HEK293 (cell line): ENCODE data around the gene CLTC.
A peak's percentile ranks its signal among the peaks of the same experiment; 100 is the strongest.

Source experiments
- GLIS2 ChIP-seq: fragments of 450-650 bp; formaldehyde crosslinking; IDR thresholded peaks from 2 replicates; pipeline ENCODE4 v1.5.1; 2016; ENCODE audit warnings: missing biosample characterization, missing genetic modification characterization
- OVOL3 ChIP-seq: fragments of 450-650 bp; formaldehyde crosslinking; IDR thresholded peaks from 2 replicates; pipeline ENCODE4 v1.5.1; 2016; ENCODE audit warnings: missing biosample characterization, missing genetic modification characterization
- REPIN1 ChIP-seq: fragments of 450-650 bp; formaldehyde crosslinking; IDR thresholded peaks from 2 replicates; pipeline ENCODE4 v1.5.1; 2017; ENCODE audit warnings: missing biosample characterization, missing genetic modification characterization, low read depth
- SCRT2 ChIP-seq: fragments of 450-650 bp; formaldehyde crosslinking; IDR thresholded peaks from 2 replicates; pipeline ENCODE4 v1.5.1; 2016; ENCODE audit warnings: missing biosample characterization, missing genetic modification characterization
- SP3 ChIP-seq: fragments of 450-650 bp; formaldehyde crosslinking; IDR thresholded peaks from 2 replicates; pipeline ENCODE4 v1.5.1; 2016; ENCODE audit warnings: missing biosample characterization, missing genetic modification characterization
- ZBTB21 ChIP-seq: fragments of 450-650 bp; formaldehyde crosslinking; IDR thresholded peaks from 2 replicates; pipeline ENCODE4 v1.5.1; 2017; ENCODE audit warnings: missing biosample characterization, missing genetic modification characterization
- ZFP69B ChIP-seq: fragments of 450-650 bp; formaldehyde crosslinking; IDR thresholded peaks from 2 replicates; pipeline ENCODE4 v1.5.1; 2016; ENCODE audit warnings: missing biosample characterization, missing genetic modification characterization
- ZNF23 ChIP-seq: fragments of 450-650 bp; formaldehyde crosslinking; IDR thresholded peaks from 2 replicates; pipeline ENCODE4 v1.5.1; 2016; ENCODE audit warnings: missing biosample characterization, missing genetic modification characterization, borderline replicate concordance
- ZNF324 ChIP-seq: fragments of 450-650 bp; formaldehyde crosslinking; IDR thresholded peaks from 2 replicates; pipeline ENCODE4 v1.5.1; 2016; ENCODE audit warnings: missing biosample characterization, missing genetic modification characterization
- ZNF335 ChIP-seq: fragments of 450-650 bp; formaldehyde crosslinking; conservative IDR thresholded peaks from 2 replicates; pipeline ENCODE4 v1.5.1; 2016; ENCODE audit warnings: missing biosample characterization, missing genetic modification characterization
- ZNF350 ChIP-seq: fragments of 450-650 bp; formaldehyde crosslinking; IDR thresholded peaks from 2 replicates; pipeline ENCODE4 v1.5.0; 2017; ENCODE audit warnings: missing biosample characterization, mild to moderate bottlenecking, missing genetic modification characterization
- ZNF585B ChIP-seq: fragments of 450-650 bp; formaldehyde crosslinking; IDR thresholded peaks from 2 replicates; pipeline ENCODE4 v1.5.1; 2016; ENCODE audit warnings: missing biosample characterization, missing genetic modification characterization
- ZNF658 ChIP-seq: fragments of 450-650 bp; formaldehyde crosslinking; IDR thresholded peaks from 2 replicates; pipeline ENCODE4; 2016; ENCODE audit warnings: missing biosample characterization, missing genetic modification characterization
- ZNF670 ChIP-seq: fragments of 450-650 bp; formaldehyde crosslinking; IDR thresholded peaks from 2 replicates; pipeline ENCODE4 v1.5.1; 2016; ENCODE audit warnings: missing biosample characterization, missing genetic modification characterization, low read depth
- ZNF792 ChIP-seq: fragments of 450-650 bp; formaldehyde crosslinking; IDR thresholded peaks from 2 replicates; pipeline ENCODE4 v1.5.1; 2016; ENCODE audit warnings: missing biosample characterization, missing genetic modification characterization
- ZNF843 ChIP-seq: fragments of 450-650 bp; formaldehyde crosslinking; IDR thresholded peaks from 2 replicates; pipeline ENCODE4 v1.5.1; 2016; ENCODE audit warnings: missing biosample characterization, missing genetic modification characterization
- ZSCAN23 ChIP-seq: fragments of 450-650 bp; formaldehyde crosslinking; IDR thresholded peaks from 2 replicates; pipeline ENCODE4 v1.5.1; 2016; ENCODE audit warnings: missing biosample characterization, missing genetic modification characterization
- TF ChIP-seq, protein P1 (sequence below): fragments of 450-650 bp; formaldehyde crosslinking; IDR thresholded peaks from 2 replicates; pipeline ENCODE4 v1.5.1; 2016; ENCODE audit warnings: missing biosample characterization, missing genetic modification characterization
- TF ChIP-seq, protein P2 (sequence below): fragments of 450-650 bp; formaldehyde crosslinking; IDR thresholded peaks from 2 replicates; pipeline ENCODE4 v1.5.1; 2016; ENCODE audit warnings: missing biosample characterization, missing genetic modification characterization
- TF ChIP-seq, protein P3 (sequence below): fragments of 450-650 bp; formaldehyde crosslinking; IDR thresholded peaks from 2 replicates; pipeline ENCODE4 v1.5.1; 2016; ENCODE audit warnings: missing biosample characterization, missing genetic modification characterization
- TF ChIP-seq, protein P4 (sequence below): fragments of 450-650 bp; formaldehyde crosslinking; IDR thresholded peaks from 2 replicates; pipeline ENCODE4 v1.5.1; 2017; ENCODE audit warnings: missing biosample characterization, missing genetic modification characterization
- TF ChIP-seq, protein P5 (sequence below): fragments of 450-650 bp; formaldehyde crosslinking; conservative IDR thresholded peaks from 2 replicates; pipeline ENCODE4 v1.5.1; 2016; ENCODE audit warnings: low read depth, missing biosample characterization, missing genetic modification characterization
- TF ChIP-seq, protein P6 (sequence below): fragments of 450-650 bp; formaldehyde crosslinking; IDR thresholded peaks from 2 replicates; pipeline ENCODE4 v1.5.1; 2017; ENCODE audit warnings: missing biosample characterization, mild to moderate bottlenecking, missing genetic modification characterization, moderate library complexity
- TF ChIP-seq, protein P7 (sequence below): fragments of 450-650 bp; formaldehyde crosslinking; optimal IDR thresholded peaks from 2 replicates; pipeline ENCODE3; 2016; ENCODE audit warnings: missing biosample characterization, mild to moderate bottlenecking, missing genetic modification characterization

Gene CLTC

DNA sequence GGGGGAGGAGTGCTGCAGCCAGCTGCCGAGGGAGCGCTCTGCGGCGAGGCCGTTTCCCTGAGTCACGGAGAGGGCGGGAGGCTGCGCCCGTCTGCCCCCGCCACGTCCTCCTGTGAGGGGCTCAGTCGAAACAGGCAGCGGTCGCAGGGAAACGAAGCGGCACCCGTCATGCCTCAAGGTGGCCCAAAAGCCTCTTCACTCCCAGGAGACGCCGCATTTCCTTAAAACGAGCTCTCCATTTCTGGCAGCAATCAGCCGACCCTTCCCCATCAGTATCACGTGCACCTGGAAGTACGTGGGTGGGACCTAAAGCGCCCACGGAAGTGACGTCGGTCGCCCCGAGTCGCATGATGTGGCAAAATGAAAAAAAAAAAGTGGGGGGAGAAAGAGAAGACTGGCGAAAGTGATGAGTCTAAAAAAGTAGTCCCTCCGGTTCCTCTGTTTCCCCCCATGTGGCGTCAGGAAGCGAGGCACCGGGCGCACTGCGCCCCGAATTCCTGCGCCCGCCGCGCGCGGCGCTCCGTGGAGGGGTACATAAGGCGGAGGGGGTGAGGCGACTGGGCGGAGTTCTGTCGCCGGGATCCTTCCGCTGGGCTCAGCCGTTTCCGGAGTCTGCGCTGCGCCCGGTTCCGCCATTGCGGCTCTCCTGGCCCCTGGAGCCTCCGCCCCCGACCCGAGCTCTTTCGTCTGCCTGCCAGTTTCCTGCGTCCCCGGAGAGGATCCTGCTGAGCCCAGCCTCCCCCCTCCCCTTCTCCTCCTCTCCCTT, at the start of gene CLTC (continued):
- TF ChIP-seq, protein P1, sequence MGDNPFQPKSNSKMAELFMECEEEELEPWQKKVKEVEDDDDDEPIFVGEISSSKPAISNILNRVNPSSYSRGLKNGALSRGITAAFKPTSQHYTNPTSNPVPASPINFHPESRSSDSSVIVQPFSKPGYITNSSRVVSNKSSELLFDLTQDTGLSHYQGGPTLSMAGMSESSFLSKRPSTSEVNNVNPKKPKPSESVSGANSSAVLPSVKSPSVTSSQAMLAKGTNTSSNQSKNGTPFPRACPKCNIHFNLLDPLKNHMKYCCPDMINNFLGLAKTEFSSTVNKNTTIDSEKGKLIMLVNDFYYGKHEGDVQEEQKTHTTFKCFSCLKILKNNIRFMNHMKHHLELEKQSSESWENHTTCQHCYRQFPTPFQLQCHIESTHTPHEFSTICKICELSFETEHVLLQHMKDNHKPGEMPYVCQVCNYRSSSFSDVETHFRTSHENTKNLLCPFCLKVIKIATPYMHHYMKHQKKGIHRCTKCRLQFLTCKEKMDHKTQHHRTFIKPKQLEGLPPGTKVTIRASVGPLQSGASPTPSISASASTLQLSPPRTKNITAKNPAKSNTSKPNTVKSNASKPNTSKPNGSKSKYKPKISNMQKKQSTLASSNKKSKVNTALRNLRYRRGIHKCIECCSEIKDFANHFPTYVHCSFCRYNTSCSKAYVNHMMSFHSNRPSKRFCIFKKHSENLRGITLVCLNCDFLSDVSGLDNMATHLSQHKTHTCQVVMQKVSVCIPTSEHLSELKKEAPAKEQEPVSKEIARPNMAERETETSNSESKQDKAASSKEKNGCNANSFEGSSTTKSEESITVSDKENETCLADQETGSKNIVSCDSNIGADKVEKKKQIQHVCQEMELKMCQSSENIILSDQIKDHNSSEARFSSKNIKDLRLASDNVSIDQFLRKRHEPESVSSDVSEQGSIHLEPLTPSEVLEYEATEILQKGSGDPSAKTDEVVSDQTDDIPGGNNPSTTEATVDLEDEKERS (tag by site-specific recombination), result peak; percentile 74; the same call in 1 of the 2 replicates
- TF ChIP-seq, protein P2, sequence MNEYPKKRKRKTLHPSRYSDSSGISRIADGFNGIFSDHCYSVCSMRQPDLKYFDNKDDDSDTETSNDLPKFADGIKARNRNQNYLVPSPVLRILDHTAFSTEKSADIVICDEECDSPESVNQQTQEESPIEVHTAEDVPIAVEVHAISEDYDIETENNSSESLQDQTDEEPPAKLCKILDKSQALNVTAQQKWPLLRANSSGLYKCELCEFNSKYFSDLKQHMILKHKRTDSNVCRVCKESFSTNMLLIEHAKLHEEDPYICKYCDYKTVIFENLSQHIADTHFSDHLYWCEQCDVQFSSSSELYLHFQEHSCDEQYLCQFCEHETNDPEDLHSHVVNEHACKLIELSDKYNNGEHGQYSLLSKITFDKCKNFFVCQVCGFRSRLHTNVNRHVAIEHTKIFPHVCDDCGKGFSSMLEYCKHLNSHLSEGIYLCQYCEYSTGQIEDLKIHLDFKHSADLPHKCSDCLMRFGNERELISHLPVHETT (tag by site-specific recombination), result peak; percentile 99
- TF ChIP-seq, protein P3, sequence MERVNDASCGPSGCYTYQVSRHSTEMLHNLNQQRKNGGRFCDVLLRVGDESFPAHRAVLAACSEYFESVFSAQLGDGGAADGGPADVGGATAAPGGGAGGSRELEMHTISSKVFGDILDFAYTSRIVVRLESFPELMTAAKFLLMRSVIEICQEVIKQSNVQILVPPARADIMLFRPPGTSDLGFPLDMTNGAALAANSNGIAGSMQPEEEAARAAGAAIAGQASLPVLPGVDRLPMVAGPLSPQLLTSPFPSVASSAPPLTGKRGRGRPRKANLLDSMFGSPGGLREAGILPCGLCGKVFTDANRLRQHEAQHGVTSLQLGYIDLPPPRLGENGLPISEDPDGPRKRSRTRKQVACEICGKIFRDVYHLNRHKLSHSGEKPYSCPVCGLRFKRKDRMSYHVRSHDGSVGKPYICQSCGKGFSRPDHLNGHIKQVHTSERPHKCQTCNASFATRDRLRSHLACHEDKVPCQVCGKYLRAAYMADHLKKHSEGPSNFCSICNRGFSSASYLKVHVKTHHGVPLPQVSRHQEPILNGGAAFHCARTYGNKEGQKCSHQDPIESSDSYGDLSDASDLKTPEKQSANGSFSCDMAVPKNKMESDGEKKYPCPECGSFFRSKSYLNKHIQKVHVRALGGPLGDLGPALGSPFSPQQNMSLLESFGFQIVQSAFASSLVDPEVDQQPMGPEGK, result peak; percentile 99
- TF ChIP-seq ZNF335 (tag by site-specific recombination) (peak; percentile 100), ZSCAN23 (tag by site-specific recombination) (peak; percentile 97), ZNF792 (tag by site-specific recombination) (no peak), GLIS2 (peak; percentile 93), SCRT2 (tag by site-specific recombination) (peak; percentile 47; the same call in 1 of the 2 replicates), ZNF324 (peak; percentile 100), ZNF843 (tag by site-specific recombination) (peak; percentile 88), ZNF670 (no peak), ZNF658 (no peak; the same call in 1 of the 2 replicates), REPIN1 (tag by site-specific recombination) (0 out of 2 replicates have a peak, but pooled peaks have one; percentile 33), ZFP69B (tag by site-specific recombination) (peak; percentile 92), OVOL3 (tag by site-specific recombination) (peak; percentile 87), ZNF585B (tag by site-specific recombination) (peak; percentile 4; the same call in 1 of the 2 replicates), SP3 (tag by site-specific recombination) (peak; percentile 100), ZNF350 (no peak; the same call in 1 of the 2 replicates), ZNF23 (tag by site-specific recombination) (peak; percentile 59; the same call in 1 of the 2 replicates), ZBTB21 (peak; percentile 96)
- TF ChIP-seq, protein P4, sequence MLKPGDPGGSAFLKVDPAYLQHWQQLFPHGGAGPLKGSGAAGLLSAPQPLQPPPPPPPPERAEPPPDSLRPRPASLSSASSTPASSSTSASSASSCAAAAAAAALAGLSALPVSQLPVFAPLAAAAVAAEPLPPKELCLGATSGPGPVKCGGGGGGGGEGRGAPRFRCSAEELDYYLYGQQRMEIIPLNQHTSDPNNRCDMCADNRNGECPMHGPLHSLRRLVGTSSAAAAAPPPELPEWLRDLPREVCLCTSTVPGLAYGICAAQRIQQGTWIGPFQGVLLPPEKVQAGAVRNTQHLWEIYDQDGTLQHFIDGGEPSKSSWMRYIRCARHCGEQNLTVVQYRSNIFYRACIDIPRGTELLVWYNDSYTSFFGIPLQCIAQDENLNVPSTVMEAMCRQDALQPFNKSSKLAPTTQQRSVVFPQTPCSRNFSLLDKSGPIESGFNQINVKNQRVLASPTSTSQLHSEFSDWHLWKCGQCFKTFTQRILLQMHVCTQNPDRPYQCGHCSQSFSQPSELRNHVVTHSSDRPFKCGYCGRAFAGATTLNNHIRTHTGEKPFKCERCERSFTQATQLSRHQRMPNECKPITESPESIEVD (tag by site-specific recombination), result peak; percentile 58; the same call in 1 of the 2 replicates
- TF ChIP-seq, protein P5, sequence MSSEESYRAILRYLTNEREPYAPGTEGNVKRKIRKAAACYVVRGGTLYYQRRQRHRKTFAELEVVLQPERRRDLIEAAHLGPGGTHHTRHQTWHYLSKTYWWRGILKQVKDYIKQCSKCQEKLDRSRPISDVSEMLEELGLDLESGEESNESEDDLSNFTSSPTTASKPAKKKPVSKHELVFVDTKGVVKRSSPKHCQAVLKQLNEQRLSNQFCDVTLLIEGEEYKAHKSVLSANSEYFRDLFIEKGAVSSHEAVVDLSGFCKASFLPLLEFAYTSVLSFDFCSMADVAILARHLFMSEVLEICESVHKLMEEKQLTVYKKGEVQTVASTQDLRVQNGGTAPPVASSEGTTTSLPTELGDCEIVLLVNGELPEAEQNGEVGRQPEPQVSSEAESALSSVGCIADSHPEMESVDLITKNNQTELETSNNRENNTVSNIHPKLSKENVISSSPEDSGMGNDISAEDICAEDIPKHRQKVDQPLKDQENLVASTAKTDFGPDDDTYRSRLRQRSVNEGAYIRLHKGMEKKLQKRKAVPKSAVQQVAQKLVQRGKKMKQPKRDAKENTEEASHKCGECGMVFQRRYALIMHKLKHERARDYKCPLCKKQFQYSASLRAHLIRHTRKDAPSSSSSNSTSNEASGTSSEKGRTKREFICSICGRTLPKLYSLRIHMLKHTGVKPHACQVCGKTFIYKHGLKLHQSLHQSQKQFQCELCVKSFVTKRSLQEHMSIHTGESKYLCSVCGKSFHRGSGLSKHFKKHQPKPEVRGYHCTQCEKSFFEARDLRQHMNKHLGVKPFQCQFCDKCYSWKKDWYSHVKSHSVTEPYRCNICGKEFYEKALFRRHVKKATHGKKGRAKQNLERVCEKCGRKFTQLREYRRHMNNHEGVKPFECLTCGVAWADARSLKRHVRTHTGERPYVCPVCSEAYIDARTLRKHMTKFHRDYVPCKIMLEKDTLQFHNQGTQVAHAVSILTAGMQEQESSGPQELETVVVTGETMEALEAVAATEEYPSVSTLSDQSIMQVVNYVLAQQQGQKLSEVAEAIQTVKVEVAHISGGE (tag by site-specific recombination), result peak; percentile 94
- TF ChIP-seq, protein P6, sequence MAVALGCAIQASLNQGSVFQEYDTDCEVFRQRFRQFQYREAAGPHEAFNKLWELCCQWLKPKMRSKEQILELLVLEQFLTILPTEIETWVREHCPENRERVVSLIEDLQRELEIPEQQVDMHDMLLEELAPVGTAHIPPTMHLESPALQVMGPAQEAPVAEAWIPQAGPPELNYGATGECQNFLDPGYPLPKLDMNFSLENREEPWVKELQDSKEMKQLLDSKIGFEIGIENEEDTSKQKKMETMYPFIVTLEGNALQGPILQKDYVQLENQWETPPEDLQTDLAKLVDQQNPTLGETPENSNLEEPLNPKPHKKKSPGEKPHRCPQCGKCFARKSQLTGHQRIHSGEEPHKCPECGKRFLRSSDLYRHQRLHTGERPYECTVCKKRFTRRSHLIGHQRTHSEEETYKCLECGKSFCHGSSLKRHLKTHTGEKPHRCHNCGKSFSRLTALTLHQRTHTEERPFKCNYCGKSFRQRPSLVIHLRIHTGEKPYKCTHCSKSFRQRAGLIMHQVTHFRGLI (tag by site-specific recombination), result peak; percentile 74
- TF ChIP-seq, protein P7, sequence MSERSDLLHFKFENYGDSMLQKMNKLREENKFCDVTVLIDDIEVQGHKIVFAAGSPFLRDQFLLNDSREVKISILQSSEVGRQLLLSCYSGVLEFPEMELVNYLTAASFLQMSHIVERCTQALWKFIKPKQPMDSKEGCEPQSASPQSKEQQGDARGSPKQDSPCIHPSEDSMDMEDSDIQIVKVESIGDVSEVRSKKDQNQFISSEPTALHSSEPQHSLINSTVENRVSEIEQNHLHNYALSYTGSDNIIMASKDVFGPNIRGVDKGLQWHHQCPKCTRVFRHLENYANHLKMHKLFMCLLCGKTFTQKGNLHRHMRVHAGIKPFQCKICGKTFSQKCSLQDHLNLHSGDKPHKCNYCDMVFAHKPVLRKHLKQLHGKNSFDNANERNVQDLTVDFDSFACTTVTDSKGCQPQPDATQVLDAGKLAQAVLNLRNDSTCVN, result peak; percentile 73
